Upper lobe of left lung (tissue), 4 donors: ENCODE results near the gene ESYT2.

Experiments used
- CTCF ChIP-seq, 6 experiments: fragments of 450-650 bp in 4 of 6; fragments of 200-600 bp in 2 of 6; sonication (generic) in 2 of 6; IDR thresholded peaks; one replicate each; pipeline ENCODE4 v1.5.1; 2016 to 2019; ENCODE audit warnings: antibody characterized with exemption in 6 of 6
- EP300 ChIP-seq, 4 donors: sonication (generic); formaldehyde crosslinking; IDR thresholded peaks; one replicate each; pipeline ENCODE4 v1.5.1; 2017; ENCODE audit warnings: antibody characterized with exemption in 4 of 4, control low read depth in 2 of 4
- POLR2A ChIP-seq, 4 donors: fragments of 450-650 bp; IDR thresholded peaks; one replicate each; pipeline ENCODE4 v1.5.1; 2016 to 2017; ENCODE audit warnings: antibody characterized with exemption in 4 of 4, mild to moderate bottlenecking in 2 of 4

DNA sequence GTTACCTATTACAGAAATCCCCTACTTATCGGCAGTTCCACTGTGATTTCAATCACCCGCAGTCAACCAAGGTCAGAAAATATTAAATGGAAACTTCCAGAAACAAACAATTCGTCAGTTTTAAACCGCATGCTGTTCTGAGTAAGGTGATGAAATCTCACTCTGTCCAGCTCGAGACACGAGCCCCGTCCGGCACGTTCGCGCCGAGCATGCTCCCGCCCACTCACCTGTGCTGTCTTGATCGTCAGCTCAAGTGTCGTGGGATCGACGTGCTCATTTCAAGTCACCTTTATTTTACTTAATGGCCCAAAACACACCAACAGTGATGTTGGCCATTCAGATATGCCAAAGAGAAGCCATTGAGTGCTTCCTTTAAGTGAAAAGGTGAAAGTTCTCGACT lies 21.2 kb downstream of the ESYT2 start:
- TF ChIP-seq CTCF (IDR thresholded peaks at IDR 0.05) (no peak), EP300 (IDR thresholded peaks at IDR 0.05) (no peak), POLR2A (IDR thresholded peaks at IDR 0.05) (no peak)
